ENCODE results near the gene CNTN5. TPM values are rescaled to one million over a fixed set of nuclear protein-coding genes. Genes with fewer than 3 reads are reported as not detected.

CNTN5 gene
- total RNA-seq, 1 donor from 2014 or later = not detected

DNA sequence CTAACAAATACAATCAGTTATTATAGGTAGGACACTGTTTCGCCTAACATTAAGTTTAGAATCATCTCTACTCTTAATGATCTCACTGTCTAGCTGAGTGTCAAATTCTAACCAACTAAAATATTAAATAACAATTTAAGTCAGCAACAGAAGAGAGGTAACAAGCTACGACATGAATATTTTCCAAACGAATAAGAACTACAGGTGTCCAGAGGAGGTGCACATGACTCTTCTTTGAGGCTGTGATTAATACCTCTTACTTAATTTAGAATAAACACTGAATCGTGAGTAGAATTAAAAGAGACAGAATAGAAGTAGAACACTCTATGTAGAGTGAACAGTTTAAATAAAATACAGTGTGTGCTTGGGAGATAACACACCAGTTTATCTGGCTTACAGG is 1047.4 kb downstream of the CNTN5 start:
- TF ChIP-seq, protein P1, sequence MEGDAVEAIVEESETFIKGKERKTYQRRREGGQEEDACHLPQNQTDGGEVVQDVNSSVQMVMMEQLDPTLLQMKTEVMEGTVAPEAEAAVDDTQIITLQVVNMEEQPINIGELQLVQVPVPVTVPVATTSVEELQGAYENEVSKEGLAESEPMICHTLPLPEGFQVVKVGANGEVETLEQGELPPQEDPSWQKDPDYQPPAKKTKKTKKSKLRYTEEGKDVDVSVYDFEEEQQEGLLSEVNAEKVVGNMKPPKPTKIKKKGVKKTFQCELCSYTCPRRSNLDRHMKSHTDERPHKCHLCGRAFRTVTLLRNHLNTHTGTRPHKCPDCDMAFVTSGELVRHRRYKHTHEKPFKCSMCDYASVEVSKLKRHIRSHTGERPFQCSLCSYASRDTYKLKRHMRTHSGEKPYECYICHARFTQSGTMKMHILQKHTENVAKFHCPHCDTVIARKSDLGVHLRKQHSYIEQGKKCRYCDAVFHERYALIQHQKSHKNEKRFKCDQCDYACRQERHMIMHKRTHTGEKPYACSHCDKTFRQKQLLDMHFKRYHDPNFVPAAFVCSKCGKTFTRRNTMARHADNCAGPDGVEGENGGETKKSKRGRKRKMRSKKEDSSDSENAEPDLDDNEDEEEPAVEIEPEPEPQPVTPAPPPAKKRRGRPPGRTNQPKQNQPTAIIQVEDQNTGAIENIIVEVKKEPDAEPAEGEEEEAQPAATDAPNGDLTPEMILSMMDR (IDR thresholded peaks at IDR 0.05) = no peak
- H3K4me3 Mint-ChIP-seq (ENCODE audit: unreplicated experiment) = no peak overlapping the region
- no peaks in the 10 kb centered on the region for H3K4me1 Mint-ChIP-seq (ENCODE audit: low read depth)
- no peaks in the 10 kb centered on the region for H3K9me3 Mint-ChIP-seq (ENCODE audit: low read depth)
- peaks cover 7% of the 10 kb centered on the region for H3K27me3 Mint-ChIP-seq (ENCODE audit: low read depth)
- H3K27ac Mint-ChIP-seq (ENCODE audit: unreplicated experiment) = no peak overlapping the region
- no peak for DNase-seq (ENCODE audit: low spot score)
- no peaks in the 10 kb centered on the region for H3K36me3 Mint-ChIP-seq (ENCODE audit: low read depth)

DNA sequence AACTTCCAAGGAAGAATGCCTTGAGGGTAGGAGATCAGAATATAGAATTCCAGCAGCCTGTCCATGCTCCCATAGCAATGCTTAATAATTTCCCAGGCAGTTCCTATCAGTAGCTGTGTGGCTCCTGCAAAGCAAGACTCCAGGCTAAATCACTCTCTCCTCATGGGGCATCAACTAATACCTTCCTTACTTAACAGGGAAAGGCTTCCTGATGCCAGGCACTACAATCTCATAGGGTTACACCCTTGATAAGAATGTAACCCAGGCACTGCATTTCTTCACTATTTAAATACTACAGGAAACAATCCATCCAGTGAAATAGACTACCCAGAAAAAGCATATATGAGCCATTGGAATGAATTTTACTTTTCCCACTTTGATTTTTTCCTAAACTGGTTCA is 1051.4 kb downstream of the CNTN5 start:
- no peaks in the 10 kb centered on the region for H3K36me3 Mint-ChIP-seq (ENCODE audit: low read depth)
- no peak overlapping the region for H3K4me3 Mint-ChIP-seq (ENCODE audit: unreplicated experiment)
- TF ChIP-seq, protein P1 (IDR thresholded peaks at IDR 0.05) = no peak
- H3K4me1 Mint-ChIP-seq (ENCODE audit: low read depth) = no peaks in the 10 kb centered on the region
- no peak overlapping the region for H3K27ac Mint-ChIP-seq (ENCODE audit: unreplicated experiment)
- DNase-seq (ENCODE audit: low spot score) = no peak
- H3K27me3 Mint-ChIP-seq (ENCODE audit: low read depth) = peaks cover 2% of the 10 kb centered on the region
- H3K9me3 Mint-ChIP-seq (ENCODE audit: low read depth) = no peaks in the 10 kb centered on the region

DNA sequence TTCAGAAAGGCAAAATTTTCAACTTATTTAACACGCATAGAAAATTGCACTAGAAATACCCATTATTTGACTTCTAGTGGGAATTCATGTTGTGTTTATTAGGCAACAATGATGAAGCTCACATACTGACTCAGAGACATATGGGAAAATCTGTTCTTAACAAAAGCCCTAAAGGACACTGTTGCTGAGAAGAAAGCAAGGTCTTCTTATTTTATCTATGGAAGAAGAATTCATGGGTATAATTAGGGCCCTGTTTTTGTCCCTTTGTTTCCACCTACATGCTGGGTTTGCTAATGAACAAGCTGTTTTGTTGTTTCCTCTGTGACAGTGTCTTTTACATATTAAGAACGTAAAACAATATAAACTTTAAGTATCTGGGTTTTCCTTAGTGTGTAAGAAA is 1059.6 kb downstream of the CNTN5 start:
- Mint-ChIP-seq H3K27ac (ENCODE audit: unreplicated experiment) (no peak overlapping the region), H3K9me3 (ENCODE audit: low read depth) (no peaks in the 10 kb centered on the region), H3K4me3 (ENCODE audit: unreplicated experiment) (no peak overlapping the region)

DNA sequence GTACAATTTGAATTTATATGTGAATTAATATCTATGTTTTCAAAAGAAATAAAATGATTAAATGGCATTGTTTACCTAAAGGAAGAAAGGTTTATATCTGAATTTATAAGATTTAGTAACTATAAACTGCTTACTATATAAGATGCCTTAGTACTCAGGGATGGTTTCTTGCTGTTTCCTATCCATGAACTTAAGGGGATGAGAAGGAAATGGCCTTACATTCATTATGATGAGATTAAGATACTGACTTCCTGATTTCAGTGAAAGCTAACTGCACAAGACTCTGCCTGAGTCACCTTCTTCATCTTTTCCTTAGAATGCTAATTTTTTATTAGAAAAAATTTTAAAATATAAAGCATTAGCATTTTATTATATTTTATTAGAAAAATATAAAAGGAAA is 1060.1 kb downstream of the CNTN5 start:
- Mint-ChIP-seq H3K9me3 (ENCODE audit: low read depth) (no peaks in the 10 kb centered on the region), H3K27ac (ENCODE audit: unreplicated experiment) (no peak overlapping the region), H3K36me3 (ENCODE audit: low read depth) (no peaks in the 10 kb centered on the region), H3K27me3 (ENCODE audit: low read depth) (no peaks in the 10 kb centered on the region), H3K4me3 (ENCODE audit: unreplicated experiment) (no peak overlapping the region), H3K4me1 (ENCODE audit: low read depth) (no peaks in the 10 kb centered on the region)
- DNase-seq (ENCODE audit: low spot score) = no peak
- TF ChIP-seq, protein P1 (IDR thresholded peaks at IDR 0.05) = no peak

More for the DNA sequence above, 1059.6 kb downstream of the CNTN5 start:
- TF ChIP-seq, protein P1 (IDR thresholded peaks at IDR 0.05) = no peak
- Mint-ChIP-seq H3K4me1 (ENCODE audit: low read depth) (no peaks in the 10 kb centered on the region), H3K27me3 (ENCODE audit: low read depth) (no peaks in the 10 kb centered on the region), H3K36me3 (ENCODE audit: low read depth) (no peaks in the 10 kb centered on the region)
- no peak for DNase-seq (ENCODE audit: low spot score)

DNA sequence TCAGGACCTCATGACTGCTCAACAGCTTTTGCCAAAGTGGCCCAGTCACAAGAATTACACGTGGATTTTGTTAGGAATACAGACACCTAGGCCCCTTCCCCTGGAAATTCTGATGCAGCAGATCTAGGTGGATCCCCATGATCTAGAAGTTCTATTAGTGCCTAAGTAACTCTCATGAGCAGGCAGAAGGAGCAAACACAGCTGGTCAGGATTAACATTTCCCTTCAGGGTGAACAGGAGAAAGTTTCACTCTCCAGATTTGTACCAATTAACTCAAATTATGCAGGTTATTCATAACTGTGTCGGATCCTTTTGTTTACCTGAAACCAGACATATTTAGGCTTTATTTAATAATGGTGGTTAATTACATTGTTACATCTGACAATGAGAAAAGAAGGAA is 1072.9 kb downstream of the CNTN5 start:
- Mint-ChIP-seq H3K4me1 (ENCODE audit: low read depth) (no peaks in the 10 kb centered on the region), H3K9me3 (ENCODE audit: low read depth) (peaks cover 3% of the 10 kb centered on the region), H3K27me3 (ENCODE audit: low read depth) (peaks cover 7% of the 10 kb centered on the region), H3K36me3 (ENCODE audit: low read depth) (no peaks in the 10 kb centered on the region), H3K27ac (ENCODE audit: unreplicated experiment) (no peak overlapping the region), H3K4me3 (ENCODE audit: unreplicated experiment) (no peak overlapping the region)
- DNase-seq (ENCODE audit: low spot score) = no peak
- TF ChIP-seq, protein P1 (IDR thresholded peaks at IDR 0.05) = no peak

All from chondrocyte (in vitro differentiated cells).